Endometrial microvascular endothelial cells (primary cell): Measurements from ENCODE around the gene GSTO2. TPM values are rescaled to one million over a fixed set of nuclear protein-coding genes. Genes with fewer than 3 reads are reported as not detected.

Source experiments
- in situ Hi-C: cut with HindIII; loops from 2 replicates; pipeline ENCODE4 v1.10.0; 2017; ENCODE audit warnings: low sequenced_read_pairs, low pct_unique_long_range_greater_than_20kb; ENCODE audit errors: inconsistent ontology term
- total RNA-seq: library from RNA; depleted of rRNA; stranded (reverse); fragments of >200 nt; gene quantifications from one replicate; pipeline ENCODE4 v1.2.3, GENCODE V29; 2015; ENCODE audit errors: inconsistent ontology term

GSTO2 gene
- total RNA-seq, 1 donor from 2014 or later, result 0.19 TPM

GRCh38 chr10:104318810-104319741 is 50.1 kb downstream of the GSTO2 start:
- in situ Hi-C loops, result no loop called here

GRCh38 chr10:104321226-104321625 is 52.2 kb downstream of the GSTO2 start:
- in situ Hi-C loops, result no loop called here

- in situ Hi-C loops, result no loop called here
Measured at GRCh38 chr10:104321725-104322415, 52.9 kb downstream of the GSTO2 start.

GRCh38 chr10:104322416-104322782 is 53.4 kb downstream of the GSTO2 start:
- in situ Hi-C loops, result no loop called here

- in situ Hi-C loops, result no loop called here
Measured at GRCh38 chr10:104323085-104323484, 54.1 kb downstream of the GSTO2 start.

GRCh38 chr10:104323760-104324201 is 54.8 kb downstream of the GSTO2 start:
- in situ Hi-C loops, result no loop called here

- in situ Hi-C loops, result no loop called here
Measured at GRCh38 chr10:104324221-104324686, 55.3 kb downstream of the GSTO2 start.

- in situ Hi-C loops, result no loop called here
Measured at GRCh38 chr10:104324931-104325330, 55.9 kb downstream of the GSTO2 start.

- in situ Hi-C loops, result no loop called here
Measured at GRCh38 chr10:104325436-104326435, 56.8 kb downstream of the GSTO2 start.

- in situ Hi-C loops, result no loop called here
Measured at GRCh38 chr10:104326991-104327610, 58.1 kb downstream of the GSTO2 start.

GRCh38 chr10:104327745-104328645 is 59.0 kb downstream of the GSTO2 start:
- in situ Hi-C loops, result no loop called here

- in situ Hi-C loops, result no loop called here
Measured at GRCh38 chr10:104328646-104328895, 59.6 kb downstream of the GSTO2 start.

GRCh38 chr10:104328896-104329710 is 60.1 kb downstream of the GSTO2 start:
- in situ Hi-C loops, result no loop called here

GRCh38 chr10:104329735-104330134 is 60.8 kb downstream of the GSTO2 start:
- in situ Hi-C loops, result no loop called here

GRCh38 chr10:104330168-104331110 is 61.5 kb downstream of the GSTO2 start:
- in situ Hi-C loops, result no loop called here
